BLaER1 treated with 17β-estradiol and CSF1 and Interleukin-3, amounts not matched to agents 10 nM and 100 nM (cell line): Measurements from ENCODE around the gene ANKRD34C.
A peak's percentile ranks its signal among the peaks of the same experiment; 100 is the strongest.

Source experiments
- H3K27ac ChIP-seq, 11 experiments: shearing (Covaris generic); formaldehyde crosslinking; 2 replicates each; pipeline ENCODE4 v1.8.1; 2022
- H3K27me3 ChIP-seq, 11 experiments: shearing (Covaris generic); formaldehyde crosslinking; 2 replicates each; pipeline ENCODE4 v1.8.1; 2022
- H3K36me3 ChIP-seq, 11 experiments: shearing (Covaris generic); formaldehyde crosslinking; 2 replicates each; pipeline ENCODE4 v1.8.1; 2022
- H3K4me1 ChIP-seq, 10 experiments: shearing (Covaris generic); formaldehyde crosslinking; 2 replicates each; pipeline ENCODE4 v1.8.1; 2022
- H3K4me2 ChIP-seq, 11 experiments: shearing (Covaris generic); formaldehyde crosslinking; 2 replicates each; pipeline ENCODE4 v1.8.1; 2022
- H3K4me3 ChIP-seq, 10 experiments: shearing (Covaris generic); formaldehyde crosslinking; 2 replicates each; pipeline ENCODE4 v1.8.1; 2022
- H3K9ac ChIP-seq, 11 experiments: shearing (Covaris generic); formaldehyde crosslinking; 2 replicates each; pipeline ENCODE4 v1.8.1; 2022
- H3K9me3 ChIP-seq, 11 experiments: shearing (Covaris generic); formaldehyde crosslinking; replicated peaks in 1 of 11; 2 replicates each; pipeline ENCODE4 v1.8.1; 2022
- H4K20me1 ChIP-seq, 11 experiments: shearing (Covaris generic); formaldehyde crosslinking; 2 replicates each; pipeline ENCODE4 v1.8.1; 2022
- Cebpa-rat ChIP-seq, 11 experiments: shearing (Covaris generic); IDR thresholded peaks; 2 replicates each; pipeline ENCODE4 v1.8.1; 2022

ANKRD34C gene

DNA sequence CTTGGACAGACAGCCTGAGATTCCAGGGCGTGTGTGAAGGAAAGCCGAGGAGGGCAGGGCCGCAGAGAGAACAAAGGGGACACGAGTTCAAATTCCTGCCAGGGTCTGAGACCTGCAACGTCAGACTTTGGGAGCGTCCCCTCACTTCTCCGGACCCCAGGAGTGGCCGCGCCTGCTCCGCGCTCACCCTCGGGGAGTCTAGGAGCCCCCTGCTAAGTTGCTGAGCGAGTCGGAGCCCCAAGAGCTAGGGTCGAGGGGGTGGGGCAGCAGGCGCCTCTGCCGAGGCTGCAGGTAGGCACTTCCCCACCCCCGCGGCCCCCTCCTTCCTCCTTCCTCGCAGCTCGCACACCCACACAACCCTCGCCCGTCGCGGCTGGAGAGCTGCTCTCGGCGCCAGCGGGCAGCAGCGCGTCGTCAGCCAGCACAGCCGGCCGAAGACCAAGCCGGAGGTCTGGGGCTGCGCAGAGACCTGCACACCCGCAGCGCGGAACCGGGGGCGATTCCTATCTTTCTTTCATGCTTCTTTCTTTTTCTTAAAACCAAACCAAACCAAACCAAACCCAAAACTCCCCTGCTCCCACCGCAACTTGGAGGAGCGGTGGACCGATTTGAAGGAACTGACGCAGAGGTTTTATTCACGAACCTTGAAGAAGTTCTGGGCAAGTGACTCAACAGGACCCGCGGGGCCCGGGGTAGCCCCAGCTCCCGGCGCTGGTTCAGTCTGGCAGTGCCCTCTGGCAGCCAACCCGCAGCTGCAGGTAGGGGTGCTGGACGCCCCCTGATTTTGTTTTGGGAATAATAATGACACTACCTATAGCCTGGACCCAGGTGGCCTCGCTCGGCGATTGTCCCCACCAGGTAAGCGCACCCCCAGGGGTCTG lies at the start of gene ANKRD34C:
TSS of gene ANKRD34C (plus strand) at position 352 of the 881 bp plus-strand sequence. CDS start 10,563 bp downstream, outside the sequence.
- no peak within 1 kb of the TSS for H3K27ac ChIP-seq
- peak within 1 kb of the TSS in 3 of 11 experiments; percentile 25 to 55 (median 45); a peak in 3 of 22 replicates for H3K4me2 ChIP-seq
- no peak within 1 kb of the TSS for H3K9ac ChIP-seq
- peaks cover 0 to 16% (median 0%) of the 10 kb centered on the region in 11 experiments; a peak in 5 of 22 replicates for H3K9me3 ChIP-seq
- H3K4me3 ChIP-seq: no peak within 1 kb of the TSS
- TF ChIP-seq Cebpa-rat (IDR thresholded peaks at IDR 0.05): no peak
- peaks cover 14 to 24% (median 18%) of the 10 kb centered on the region in 11 experiments; a peak in 19 of 22 replicates for H3K27me3 ChIP-seq
- peaks cover 0 to 4% (median 0%) of the 10 kb centered on the region in 11 experiments; a peak in 1 of 22 replicates for H4K20me1 ChIP-seq
- no peaks in the 10 kb centered on the region for H3K36me3 ChIP-seq
- no peaks in the 10 kb centered on the region for H3K4me1 ChIP-seq

DNA sequence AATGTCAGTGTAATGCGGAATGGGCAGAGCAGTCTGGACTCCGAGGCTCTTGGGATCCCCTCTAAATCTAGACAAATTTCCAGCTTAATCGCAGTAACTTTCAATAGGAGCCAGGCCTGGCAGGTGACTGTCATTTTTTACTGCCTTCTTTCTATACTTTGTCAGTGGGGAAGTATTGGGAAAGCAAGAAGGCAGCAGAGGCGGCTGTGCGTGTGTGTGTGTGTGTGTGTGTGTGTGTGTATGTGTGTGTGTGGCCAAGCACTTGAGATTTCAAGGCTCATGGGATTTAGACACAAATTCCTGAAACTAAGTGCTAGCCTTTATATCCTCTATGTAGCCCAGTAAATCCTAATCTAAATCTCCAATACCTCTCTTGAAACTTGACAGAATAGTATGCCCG lies 49.3 kb upstream of the ANKRD34C start:
- H4K20me1 ChIP-seq: no peaks in the 10 kb centered on the region
- no peak overlapping the region for H3K4me3 ChIP-seq
- TF ChIP-seq Cebpa-rat (IDR thresholded peaks at IDR 0.05): no peak
- no peak overlapping the region for H3K4me2 ChIP-seq
- H3K27me3 ChIP-seq: no peaks in the 10 kb centered on the region
- no peak overlapping the region for H3K27ac ChIP-seq
- H3K9me3 ChIP-seq: peaks cover 17 to 27% (median 21%) of the 10 kb centered on the region in 11 experiments
- H3K9ac ChIP-seq: no peak overlapping the region
- H3K4me1 ChIP-seq: no peaks in the 10 kb centered on the region
- H3K36me3 ChIP-seq: no peaks in the 10 kb centered on the region

- Histone ChIP-seq H3K9ac (no peak overlapping the region), H3K36me3 (no peaks in the 10 kb centered on the region), H3K9me3 (no peaks in the 10 kb centered on the region), H3K4me3 (no peak overlapping the region), H3K4me2 (no peak overlapping the region), H3K27ac (no peak overlapping the region), H3K27me3 (no peaks in the 10 kb centered on the region), H4K20me1 (no peaks in the 10 kb centered on the region), H3K4me1 (no peaks in the 10 kb centered on the region)
- no peak for TF ChIP-seq Cebpa-rat (IDR thresholded peaks at IDR 0.05)
Observed at GRCh38 chr15:79240036-79240435, 42.5 kb upstream of the ANKRD34C start.

- Histone ChIP-seq H3K4me2 (no peak overlapping the region), H3K27me3 (no peaks in the 10 kb centered on the region), H3K9ac (no peak overlapping the region), H3K27ac (no peak overlapping the region), H3K9me3 (no peaks in the 10 kb centered on the region), H3K4me3 (no peak overlapping the region), H4K20me1 (no peaks in the 10 kb centered on the region), H3K36me3 (no peaks in the 10 kb centered on the region), H3K4me1 (no peaks in the 10 kb centered on the region)
- no peak for TF ChIP-seq Cebpa-rat (IDR thresholded peaks at IDR 0.05)
Observed at GRCh38 chr15:79243723-79244122, 38.8 kb upstream of the ANKRD34C start.

GRCh38 chr15:79244876-79245275 lies 37.6 kb upstream of the ANKRD34C start:
- H3K9me3 ChIP-seq: no peaks in the 10 kb centered on the region
- H3K4me1 ChIP-seq: no peaks in the 10 kb centered on the region
- no peaks in the 10 kb centered on the region for H3K27me3 ChIP-seq
- H3K4me2 ChIP-seq: no peak overlapping the region
- no peak overlapping the region for H3K9ac ChIP-seq
- TF ChIP-seq Cebpa-rat (IDR thresholded peaks at IDR 0.05): no peak
- no peak overlapping the region for H3K4me3 ChIP-seq
- no peak overlapping the region for H3K27ac ChIP-seq
- H4K20me1 ChIP-seq: no peaks in the 10 kb centered on the region
- no peaks in the 10 kb centered on the region for H3K36me3 ChIP-seq

DNA sequence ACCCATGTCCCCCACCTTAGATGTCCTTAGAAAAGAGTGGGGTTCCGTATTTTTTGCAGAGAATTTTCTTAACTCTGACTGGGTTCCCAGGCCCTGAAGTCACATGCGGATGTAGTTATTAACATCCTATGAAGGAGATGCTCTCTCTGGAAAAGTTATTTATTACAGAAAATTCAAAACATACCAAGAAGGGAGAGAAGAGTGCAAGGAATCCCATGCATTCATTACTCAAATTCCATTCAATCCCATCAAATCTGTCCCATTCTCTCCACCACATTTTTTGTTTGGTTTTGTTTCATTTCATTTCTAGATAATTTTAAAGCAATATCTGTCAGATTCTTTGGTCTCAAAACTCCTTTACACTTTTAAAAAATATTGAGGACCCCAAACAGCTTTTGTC lies 34.3 kb upstream of the ANKRD34C start:
- H3K4me2 ChIP-seq: no peak overlapping the region
- H3K4me1 ChIP-seq: no peaks in the 10 kb centered on the region
- H3K27me3 ChIP-seq: no peaks in the 10 kb centered on the region
- H3K4me3 ChIP-seq: no peak overlapping the region
- no peaks in the 10 kb centered on the region for H4K20me1 ChIP-seq
- no peaks in the 10 kb centered on the region for H3K9me3 ChIP-seq
- no peaks in the 10 kb centered on the region for H3K36me3 ChIP-seq
- no peak for TF ChIP-seq Cebpa-rat (IDR thresholded peaks at IDR 0.05)
- H3K9ac ChIP-seq: no peak overlapping the region
- H3K27ac ChIP-seq: no peak overlapping the region

DNA sequence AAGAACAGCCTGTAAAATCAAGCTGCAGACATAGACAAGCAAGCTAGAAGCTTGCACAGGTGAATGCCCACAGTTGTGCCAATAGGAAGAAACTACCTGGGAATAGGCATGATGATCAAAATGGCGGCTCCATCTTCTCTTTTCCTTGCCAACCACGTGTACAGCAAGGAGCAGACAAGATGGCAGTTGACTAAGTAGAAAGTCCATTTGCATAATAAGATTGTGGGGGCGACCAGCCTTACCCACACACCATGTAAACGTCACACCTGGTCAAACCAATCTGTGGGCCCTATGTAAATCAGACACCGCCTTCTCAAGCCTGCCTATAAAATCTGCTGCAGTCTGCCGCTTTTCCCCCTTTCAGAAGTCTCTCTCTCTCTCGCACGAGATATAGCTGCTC lies 25.1 kb upstream of the ANKRD34C start:
- Histone ChIP-seq H3K4me3 (no peak overlapping the region), H3K4me1 (peaks cover 0 to 40% (median 29%) of the 10 kb centered on the region in 10 experiments; a peak in 15 of 20 replicates), H3K36me3 (no peaks in the 10 kb centered on the region), H4K20me1 (peaks cover 0 to 7% (median 0%) of the 10 kb centered on the region in 11 experiments; a peak in 1 of 22 replicates), H3K9me3 (peaks cover 17 to 34% (median 27%) of the 10 kb centered on the region in 11 experiments), H3K27ac (no peak overlapping the region), H3K27me3 (no peaks in the 10 kb centered on the region; a peak in 1 of 22 replicates), H3K9ac (no peak overlapping the region), H3K4me2 (peak overlapping the region in 1 of 11 experiments; percentile 77; a peak in 1 of 22 replicates)
- TF ChIP-seq Cebpa-rat (IDR thresholded peaks at IDR 0.05): no peak

DNA sequence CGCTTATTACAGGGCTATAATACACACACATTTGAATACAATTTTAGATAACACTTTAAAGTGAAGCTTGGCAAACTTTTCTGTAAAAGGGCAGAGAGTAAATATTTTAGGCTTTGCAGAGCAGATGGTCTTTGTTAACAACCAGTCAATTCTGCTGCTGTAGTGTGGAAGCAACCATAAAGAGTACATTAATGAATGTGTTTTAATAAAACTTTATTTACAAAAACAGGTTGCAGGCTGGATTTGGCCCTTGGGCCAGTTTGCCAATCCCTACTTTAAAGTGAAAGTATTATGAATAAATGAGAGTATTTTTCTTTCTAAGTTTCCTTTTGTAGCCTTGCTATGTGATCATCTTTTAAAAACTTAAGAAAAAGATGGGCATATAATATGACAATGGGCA lies 20.7 kb upstream of the ANKRD34C start:
- Histone ChIP-seq H3K27ac (no peak overlapping the region), H4K20me1 (peaks cover 0 to 7% (median 0%) of the 10 kb centered on the region in 11 experiments; a peak in 1 of 22 replicates), H3K4me1 (peaks cover 0 to 40% (median 29%) of the 10 kb centered on the region in 10 experiments; a peak in 15 of 20 replicates), H3K27me3 (no peaks in the 10 kb centered on the region; a peak in 1 of 22 replicates), H3K9ac (no peak overlapping the region), H3K4me3 (no peak overlapping the region), H3K36me3 (no peaks in the 10 kb centered on the region), H3K9me3 (peaks cover 7 to 10% (median 10%) of the 10 kb centered on the region in 11 experiments), H3K4me2 (no peak overlapping the region)
- TF ChIP-seq Cebpa-rat (IDR thresholded peaks at IDR 0.05): no peak

DNA sequence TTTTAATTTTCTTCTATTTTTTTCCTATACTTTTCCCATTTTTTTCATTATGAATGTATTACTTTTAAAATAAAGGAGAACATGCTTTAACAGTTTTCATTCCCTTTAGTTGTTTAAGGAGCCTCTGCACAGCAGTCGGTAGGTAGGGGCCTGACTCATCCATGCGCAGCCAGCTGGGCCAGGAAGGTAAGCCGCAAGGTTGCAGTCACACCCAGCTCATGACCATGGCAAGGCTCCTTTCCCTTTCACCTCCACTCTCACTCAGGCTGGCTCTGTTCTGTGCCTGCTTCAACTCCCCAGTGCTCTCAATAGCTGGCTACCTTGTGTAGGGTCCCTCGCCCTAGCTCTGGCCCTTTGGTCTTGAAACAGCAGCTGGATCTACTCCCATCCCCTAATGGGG lies 17.4 kb upstream of the ANKRD34C start:
- H3K27ac ChIP-seq: no peak overlapping the region
- TF ChIP-seq Cebpa-rat (IDR thresholded peaks at IDR 0.05): no peak

More for the DNA sequence above, 17.4 kb upstream of the ANKRD34C start:
- H3K27me3 ChIP-seq: no peaks in the 10 kb centered on the region; a peak in 1 of 22 replicates
- H3K4me3 ChIP-seq: no peak overlapping the region
- H3K4me1 ChIP-seq: peaks cover 0 to 12% (median 8%) of the 10 kb centered on the region in 10 experiments; a peak in 15 of 20 replicates
- H4K20me1 ChIP-seq: no peaks in the 10 kb centered on the region
- no peaks in the 10 kb centered on the region for H3K36me3 ChIP-seq
- no peak overlapping the region for H3K9ac ChIP-seq
- no peaks in the 10 kb centered on the region for H3K9me3 ChIP-seq
- no peak overlapping the region for H3K4me2 ChIP-seq
